ENCODE data around the gene PTPRA.

DNA sequence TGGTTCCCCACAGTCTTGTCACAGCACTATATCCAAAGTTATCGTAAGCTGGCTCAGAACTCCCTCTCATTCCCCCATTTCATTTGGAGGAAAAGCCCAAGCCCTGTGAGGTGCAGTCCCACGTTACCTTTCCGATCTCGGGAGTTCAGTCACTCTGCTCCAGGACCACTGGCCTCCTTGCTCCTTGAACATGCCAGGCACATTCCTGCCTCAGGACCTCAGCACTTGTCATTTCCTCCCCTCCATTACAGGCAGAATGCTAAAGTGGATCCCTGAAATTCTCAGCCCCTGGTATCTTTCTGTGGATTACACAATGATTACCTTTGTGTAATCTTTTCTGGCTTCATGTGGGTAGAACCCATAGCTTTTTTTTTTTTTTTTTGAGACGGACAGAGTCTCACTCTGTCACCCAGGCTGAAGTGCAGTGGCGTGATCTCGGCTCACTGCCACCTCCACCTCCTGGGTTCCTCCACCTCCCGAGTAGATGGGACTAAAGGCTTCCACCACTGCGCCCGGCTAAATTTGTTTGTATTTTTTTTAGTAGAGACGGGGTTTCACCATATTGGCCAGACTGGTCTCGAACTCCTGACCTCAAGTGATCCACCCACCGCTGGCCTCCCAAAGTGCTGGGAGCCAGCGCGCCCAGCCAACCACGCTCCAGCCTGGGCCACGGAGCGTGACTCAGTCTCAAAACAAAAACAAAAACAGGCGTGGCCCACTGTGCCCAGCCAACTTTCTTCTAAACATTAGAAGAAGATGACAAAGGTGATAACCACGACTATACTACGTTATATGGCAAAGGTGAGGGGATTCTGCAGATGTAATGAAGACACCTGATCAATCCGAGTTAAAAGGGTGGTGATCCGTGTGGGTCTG lies 194.1 kb downstream of the PTPRA start:
- TF ChIP-seq POLR2A (IDR thresholded peaks at IDR 0.05; ENCODE audit: low read depth, low read length) (no peak), TAF1 (IDR thresholded peaks at IDR 0.05; ENCODE audit: borderline replicate concordance, low read depth, low read length) (no peak)

Data from GM12892 (cell line).